IPS DF 6.9 (cell line): ENCODE measurements around the gene FUT8.

Experiments used
- DNase-seq: peaks from one replicate; pipeline ENCODE4 v3.0.0-alpha.2; 2013; ENCODE audit warnings: low read depth, low spot score
- H3K27ac ChIP-seq: one replicate; pipeline ENCODE4 v1.5.1; 2013; ENCODE audit warnings: low read length, control low read depth
- H3K27me3 ChIP-seq: 2 replicates; pipeline ENCODE4 v1.6.1; 2013; ENCODE audit warnings: mild to moderate bottlenecking, low read length; ENCODE audit not compliant: control insufficient read depth, insufficient read depth
- H3K36me3 ChIP-seq: 2 replicates; pipeline ENCODE4 v1.6.1; 2013; ENCODE audit warnings: low read length; ENCODE audit not compliant: control insufficient read depth, insufficient read depth
- H3K4me1 ChIP-seq: 2 replicates; pipeline ENCODE4 v1.6.1; 2013; ENCODE audit warnings: low read length; ENCODE audit not compliant: control insufficient read depth, insufficient read depth
- H3K4me3 ChIP-seq: 2 replicates; pipeline ENCODE4 v1.5.1; 2013; ENCODE audit warnings: mild to moderate bottlenecking, low read length
- H3K9me3 ChIP-seq: 2 replicates; pipeline ENCODE4 v1.6.1; 2013; ENCODE audit warnings: low read length, inconsistent platforms; ENCODE audit not compliant: control insufficient read depth, insufficient read depth
- WGBS: extraction: QIAGEN DNeasy Blood & Tissue Kit; methylation state at CpG from one replicate; pipeline ENCODE4 v1.1.7; 2013; ENCODE audit warnings: mixed read lengths, missing lambda C conversion rate; ENCODE audit not compliant: insufficient read length, insufficient coverage; 5-methylcytosine and 5-hydroxymethylcytosine counted together

The FUT8 gene

GRCh38 chr14:65387628-65388027 lies 24.9 kb upstream of the FUT8 start:
- H3K9me3 ChIP-seq, result no peaks in the 10 kb centered on the region
- no CpG with 5 or more reads among the region's 1 CpG for WGBS
- no peak for DNase-seq

GRCh38 chr14:65392296-65392695 lies 20.2 kb upstream of the FUT8 start:
- Histone ChIP-seq H3K9me3 (peaks cover 2% of the 10 kb centered on the region; the same call in 1 of the 2 replicates), H3K27ac (no peak overlapping the region), H3K27me3 (no peaks in the 10 kb centered on the region), H3K4me3 (no peak overlapping the region), H3K4me1 (no peaks in the 10 kb centered on the region), H3K36me3 (no peaks in the 10 kb centered on the region; the same call in 1 of the 2 replicates)
- DNase-seq, result no peak
- no CpG with 5 or more reads among the region's 4 CpGs for WGBS

More at GRCh38 chr14:65387628-65388027, 24.9 kb upstream of the FUT8 start:
- no peaks in the 10 kb centered on the region for H3K36me3 ChIP-seq
- H3K4me3 ChIP-seq, result no peak overlapping the region
- no peaks in the 10 kb centered on the region for H3K4me1 ChIP-seq
- no peak overlapping the region for H3K27ac ChIP-seq
- no peaks in the 10 kb centered on the region for H3K27me3 ChIP-seq

GRCh38 chr14:65396082-65396910 lies 16.2 kb upstream of the FUT8 start:
- no CpG with 5 or more reads among the region's 5 CpGs for WGBS

GRCh38 chr14:65403231-65403630 lies 9.3 kb upstream of the FUT8 start:
- Histone ChIP-seq H3K4me1 (no peaks in the 10 kb centered on the region), H3K9me3 (no peaks in the 10 kb centered on the region), H3K36me3 (no peaks in the 10 kb centered on the region), H3K27me3 (no peaks in the 10 kb centered on the region), H3K27ac (no peak overlapping the region), H3K4me3 (no peak overlapping the region)
- no peak for DNase-seq

More at GRCh38 chr14:65396082-65396910, 16.2 kb upstream of the FUT8 start:
- Histone ChIP-seq H3K9me3 (peaks cover 2% of the 10 kb centered on the region; the same call in 1 of the 2 replicates), H3K4me3 (no peak overlapping the region), H3K27ac (no peak overlapping the region), H3K36me3 (no peaks in the 10 kb centered on the region; the same call in 1 of the 2 replicates), H3K27me3 (no peaks in the 10 kb centered on the region), H3K4me1 (no peaks in the 10 kb centered on the region)
- no peak for DNase-seq

- WGBS, result no CpG with 5 or more reads among the region's 3 CpGs
- DNase-seq, result no peak
- no peaks in the 10 kb centered on the region for H3K36me3 ChIP-seq
- H3K4me3 ChIP-seq, result no peak overlapping the region
- no peaks in the 10 kb centered on the region for H3K4me1 ChIP-seq
- no peak overlapping the region for H3K27ac ChIP-seq
- no peaks in the 10 kb centered on the region for H3K27me3 ChIP-seq
- H3K9me3 ChIP-seq, result no peaks in the 10 kb centered on the region
Observed at GRCh38 chr14:65408113-65408512, 4.4 kb upstream of the FUT8 start.

GRCh38 chr14:65410640-65411039 lies 1.9 kb upstream of the FUT8 start:
- H3K27ac ChIP-seq, result no peak overlapping the region
- H3K36me3 ChIP-seq, result no peaks in the 10 kb centered on the region
- H3K4me3 ChIP-seq, result no peak overlapping the region
- no peaks in the 10 kb centered on the region for H3K27me3 ChIP-seq
- H3K9me3 ChIP-seq, result no peaks in the 10 kb centered on the region
- no peak for DNase-seq
- no CpG with 5 or more reads among the region's 2 CpGs for WGBS
- peaks cover 1% of the 10 kb centered on the region; the same call in 1 of the 2 replicates for H3K4me1 ChIP-seq

- Histone ChIP-seq H3K4me1 (peaks cover 1% of the 10 kb centered on the region; the same call in 1 of the 2 replicates), H3K27ac (no peak overlapping the region), H3K9me3 (no peaks in the 10 kb centered on the region), H3K27me3 (no peaks in the 10 kb centered on the region), H3K36me3 (no peaks in the 10 kb centered on the region), H3K4me3 (peak overlapping the region; percentile 64; the same call in 1 of the 2 replicates)
- no CpG with 5 or more reads among the region's 31 CpGs for WGBS
- peak; percentile 78 for DNase-seq
Observed at GRCh38 chr14:65411656-65412031, 886 bp upstream of the FUT8 start.

GRCh38 chr14:65412856-65413738 lies 567 bp downstream of the FUT8 start:
- Histone ChIP-seq H3K27ac (no peak overlapping the region), H3K27me3 (no peaks in the 10 kb centered on the region), H3K36me3 (no peaks in the 10 kb centered on the region), H3K4me3 (peak overlapping the region; percentile 64), H3K9me3 (no peaks in the 10 kb centered on the region), H3K4me1 (peaks cover 1% of the 10 kb centered on the region; the same call in 1 of the 2 replicates)
- WGBS, result no CpG with 5 or more reads among the region's 87 CpGs
- DNase-seq, result no peak

GRCh38 chr14:65413739-65414045 lies 1.2 kb downstream of the FUT8 start:
- Histone ChIP-seq H3K27ac (no peak overlapping the region), H3K4me1 (peaks cover 1% of the 10 kb centered on the region; the same call in 1 of the 2 replicates), H3K4me3 (peak overlapping the region; percentile 64; the same call in 1 of the 2 replicates), H3K27me3 (no peaks in the 10 kb centered on the region), H3K9me3 (no peaks in the 10 kb centered on the region), H3K36me3 (no peaks in the 10 kb centered on the region)
- DNase-seq, result no peak
- no CpG with 5 or more reads among the region's 6 CpGs for WGBS

- DNase-seq, result no peak
- Histone ChIP-seq H3K27ac (no peak overlapping the region), H3K4me3 (no peak overlapping the region), H3K9me3 (no peaks in the 10 kb centered on the region), H3K27me3 (no peaks in the 10 kb centered on the region), H3K4me1 (peaks cover 1% of the 10 kb centered on the region; the same call in 1 of the 2 replicates), H3K36me3 (no peaks in the 10 kb centered on the region)
- no CpG with 5 or more reads among the region's 3 CpGs for WGBS
Observed at GRCh38 chr14:65414961-65415589, 2.5 kb downstream of the FUT8 start.
